H1 (cell line): ENCODE measurements around the gene JAKMIP1.

Experiments used
- KDM1A ChIP-seq: fragments of 200-600, 300-600 bp; sonication (generic); IDR thresholded peaks from 2 replicates; pipeline ENCODE4 v1.7.1; 2016; ENCODE audit warnings: mild to moderate bottlenecking, low read length, borderline replicate concordance
- POLR2AphosphoS5 ChIP-seq: IDR thresholded peaks from 2 replicates; pipeline ENCODE4 v1.6.1; 2011; ENCODE audit warnings: low read depth, low read length
- RAD21 ChIP-seq, 2 experiments: IDR thresholded peaks in 1 of 2; conservative IDR thresholded peaks in 1 of 2; 2 replicates each; pipeline ENCODE4 v1.6.1; 2011; ENCODE audit warnings: low read depth in 2 of 2, low read length in 2 of 2, improper control_type of control experiment in 1 of 2, inconsistent platforms in 1 of 2, mild to moderate bottlenecking in 1 of 2, moderate library complexity in 1 of 2
- TF ChIP-seq, protein P1 (sequence below), 3 experiments: IDR thresholded peaks; 1 replicate in 2 of 3; 2 replicates in 1 of 3; pipeline versions ENCODE4 v1.5.1 to v1.6.1; 2011; ENCODE audit warnings: low read length in 3 of 3, mild to moderate bottlenecking in 3 of 3, inconsistent platforms in 2 of 3, low read depth in 1 of 3, moderate library complexity in 1 of 3; ENCODE audit not compliant: insufficient read depth in 1 of 3; ENCODE audit errors: control extremely low read depth in 1 of 3
- TF ChIP-seq, protein P2 (sequence below): IDR thresholded peaks from 2 replicates; pipeline ENCODE4 v1.6.1; 2012; ENCODE audit warnings: inconsistent platforms

DNA sequence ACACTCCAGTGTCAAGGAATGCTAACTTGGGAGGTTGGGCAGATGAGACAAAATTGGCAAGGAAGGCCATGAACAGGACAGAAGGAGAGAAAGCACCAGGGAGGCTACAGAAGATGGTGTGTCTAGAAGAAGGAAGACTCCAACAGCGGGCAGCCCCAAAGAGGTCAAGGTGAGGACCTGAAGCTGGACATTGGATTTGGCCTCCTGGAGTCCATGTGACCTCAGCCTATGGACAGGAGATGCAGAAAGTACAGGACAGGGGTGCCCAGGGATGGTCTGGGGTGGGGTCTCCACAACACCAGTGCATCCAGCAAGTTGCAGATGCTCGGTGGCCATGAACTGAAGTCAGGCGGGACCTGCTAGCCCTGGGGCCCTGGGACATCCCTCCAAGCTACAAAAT lies 86.2 kb downstream of the JAKMIP1 start:
- no peak for TF ChIP-seq RAD21 (IDR thresholded peaks at IDR 0.05 in 1 of 2, conservative IDR thresholded peaks at IDR 0.05 in 1 of 2; ENCODE audit: low read depth in 2 of 2, low read length in 2 of 2)
- TF ChIP-seq, protein P1, sequence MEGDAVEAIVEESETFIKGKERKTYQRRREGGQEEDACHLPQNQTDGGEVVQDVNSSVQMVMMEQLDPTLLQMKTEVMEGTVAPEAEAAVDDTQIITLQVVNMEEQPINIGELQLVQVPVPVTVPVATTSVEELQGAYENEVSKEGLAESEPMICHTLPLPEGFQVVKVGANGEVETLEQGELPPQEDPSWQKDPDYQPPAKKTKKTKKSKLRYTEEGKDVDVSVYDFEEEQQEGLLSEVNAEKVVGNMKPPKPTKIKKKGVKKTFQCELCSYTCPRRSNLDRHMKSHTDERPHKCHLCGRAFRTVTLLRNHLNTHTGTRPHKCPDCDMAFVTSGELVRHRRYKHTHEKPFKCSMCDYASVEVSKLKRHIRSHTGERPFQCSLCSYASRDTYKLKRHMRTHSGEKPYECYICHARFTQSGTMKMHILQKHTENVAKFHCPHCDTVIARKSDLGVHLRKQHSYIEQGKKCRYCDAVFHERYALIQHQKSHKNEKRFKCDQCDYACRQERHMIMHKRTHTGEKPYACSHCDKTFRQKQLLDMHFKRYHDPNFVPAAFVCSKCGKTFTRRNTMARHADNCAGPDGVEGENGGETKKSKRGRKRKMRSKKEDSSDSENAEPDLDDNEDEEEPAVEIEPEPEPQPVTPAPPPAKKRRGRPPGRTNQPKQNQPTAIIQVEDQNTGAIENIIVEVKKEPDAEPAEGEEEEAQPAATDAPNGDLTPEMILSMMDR (IDR thresholded peaks at IDR 0.05; ENCODE audit: control extremely low read depth in 1 of 3, insufficient read depth in 1 of 3, low read depth in 1 of 3, low read length in 3 of 3), result no peak
- TF ChIP-seq POLR2AphosphoS5, result no peak
- TF ChIP-seq KDM1A, result no peak
- TF ChIP-seq, protein P2, sequence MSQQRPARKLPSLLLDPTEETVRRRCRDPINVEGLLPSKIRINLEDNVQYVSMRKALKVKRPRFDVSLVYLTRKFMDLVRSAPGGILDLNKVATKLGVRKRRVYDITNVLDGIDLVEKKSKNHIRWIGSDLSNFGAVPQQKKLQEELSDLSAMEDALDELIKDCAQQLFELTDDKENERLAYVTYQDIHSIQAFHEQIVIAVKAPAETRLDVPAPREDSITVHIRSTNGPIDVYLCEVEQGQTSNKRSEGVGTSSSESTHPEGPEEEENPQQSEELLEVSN, result no peak
